CD4-positive, alpha-beta T cell treated with Interferon gamma for 1 hour (primary cell): ENCODE measurements around the gene ETFA.
"Not testable (repeated sequence)": the region's sequence is repeated elsewhere in the genome, so short reads cannot be mapped to it uniquely, and the experiment has no call there.

Experiments
- DNase-seq: peaks from one replicate; pipeline ENCODE4 v3.0.0-alpha.2; 2020

ETFA gene

DNA sequence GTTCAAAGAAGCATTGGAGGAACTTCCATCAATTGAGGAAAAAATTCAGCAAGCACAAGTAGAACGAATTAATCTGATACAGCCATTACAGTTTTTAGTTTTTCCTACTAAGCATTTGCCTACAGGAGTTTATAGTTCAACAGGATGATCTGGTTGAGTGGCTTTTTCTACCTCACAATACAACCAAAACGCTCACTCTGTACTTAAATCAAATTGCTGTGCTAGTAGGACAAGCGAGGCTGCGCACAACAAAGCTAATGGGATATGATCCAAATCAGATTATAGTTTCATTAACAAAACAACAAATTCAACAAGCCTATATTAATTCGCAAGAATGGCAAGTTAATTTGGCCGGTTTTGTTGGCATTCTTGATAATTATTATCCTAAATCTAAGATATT is 44.2 kb downstream of the ETFA start:
- no peak for DNase-seq

GRCh38 chr15:76265769-76266168 is 45.5 kb downstream of the ETFA start:
- not testable (repeated sequence) for DNase-seq

- DNase-seq, result no peak
Measured at GRCh38 chr15:76260246-76260938, 50.9 kb downstream of the ETFA start.

- DNase-seq, result no peak
Measured at GRCh38 chr15:76259392-76259791, 51.9 kb downstream of the ETFA start.

DNA sequence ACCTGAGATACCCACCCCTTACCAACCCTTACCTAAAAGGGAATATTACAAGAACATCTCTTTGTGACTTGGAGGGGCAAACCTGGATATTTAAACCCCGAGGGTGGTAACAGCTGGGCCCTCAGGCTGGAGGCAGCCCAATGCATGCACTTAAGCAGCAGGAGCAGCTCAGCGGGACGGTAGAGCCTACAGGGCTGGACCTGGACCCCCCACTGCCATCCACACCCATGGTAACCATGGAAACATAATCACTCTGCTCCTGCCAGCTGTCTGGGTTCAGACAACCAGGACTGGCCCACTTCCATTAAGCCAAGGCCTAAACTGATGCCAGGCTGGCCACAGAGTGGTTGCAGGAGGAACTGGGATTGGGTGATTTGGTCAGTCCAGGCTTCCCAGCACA is 52.8 kb downstream of the ETFA start:
- no peak for DNase-seq

DNA sequence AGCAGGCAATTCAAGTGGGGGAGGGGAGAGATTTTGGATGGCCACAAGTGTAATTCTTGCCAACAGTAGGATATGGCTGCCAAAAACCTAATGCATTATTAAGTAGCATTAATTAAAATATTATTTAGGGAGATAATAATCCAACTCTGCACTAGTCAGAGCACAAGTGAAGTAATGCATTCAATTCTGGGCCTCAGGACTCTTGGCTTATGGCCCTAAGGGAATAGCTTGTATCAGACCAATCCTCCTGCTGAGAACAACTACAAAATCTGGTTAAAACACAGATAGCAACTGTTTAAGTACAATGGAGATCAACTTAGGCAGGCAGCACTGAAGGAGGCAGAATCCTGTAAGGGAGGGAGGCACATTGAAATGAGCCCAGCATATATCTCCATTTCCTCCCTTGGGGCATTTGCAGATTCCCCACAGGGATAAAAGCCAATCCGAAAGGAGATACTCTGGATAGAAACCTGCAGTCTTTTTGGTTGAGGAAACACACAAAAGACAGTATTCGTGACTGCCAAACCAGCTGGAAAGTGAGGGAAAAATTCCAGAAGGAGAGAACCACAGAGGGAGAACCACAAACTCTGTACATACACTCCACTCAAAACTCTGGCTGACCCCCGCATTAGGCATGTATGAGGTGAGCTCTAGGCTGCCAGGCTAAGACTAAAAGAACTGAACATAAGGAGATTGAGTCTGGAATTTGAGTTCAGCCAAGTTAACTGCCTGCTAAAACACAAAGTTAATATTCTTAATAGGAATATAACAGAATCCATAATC is 57.4 kb downstream of the ETFA start:
- no peak for DNase-seq

- no peak for DNase-seq
Measured at GRCh38 chr15:76252249-76252648, 59.0 kb downstream of the ETFA start.

DNA sequence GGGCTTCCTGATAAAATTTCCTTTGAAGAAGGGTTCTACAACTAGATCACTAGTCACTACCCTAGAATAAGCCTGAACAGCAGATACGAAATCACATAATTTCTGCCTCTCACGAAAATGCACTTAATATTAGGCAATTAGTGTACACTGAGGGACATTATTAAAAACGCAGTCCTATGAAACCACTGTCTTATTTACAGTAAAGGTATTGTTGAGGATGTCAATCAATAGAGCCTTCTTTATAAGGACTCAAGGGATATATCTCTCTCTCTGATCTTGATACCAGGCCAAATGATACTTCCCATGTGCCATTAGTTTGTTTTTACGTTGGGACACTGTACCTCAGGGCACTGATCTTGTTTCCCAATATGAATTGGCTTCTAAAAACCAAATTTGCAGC is 59.6 kb downstream of the ETFA start:
- DNase-seq, result no peak

DNA sequence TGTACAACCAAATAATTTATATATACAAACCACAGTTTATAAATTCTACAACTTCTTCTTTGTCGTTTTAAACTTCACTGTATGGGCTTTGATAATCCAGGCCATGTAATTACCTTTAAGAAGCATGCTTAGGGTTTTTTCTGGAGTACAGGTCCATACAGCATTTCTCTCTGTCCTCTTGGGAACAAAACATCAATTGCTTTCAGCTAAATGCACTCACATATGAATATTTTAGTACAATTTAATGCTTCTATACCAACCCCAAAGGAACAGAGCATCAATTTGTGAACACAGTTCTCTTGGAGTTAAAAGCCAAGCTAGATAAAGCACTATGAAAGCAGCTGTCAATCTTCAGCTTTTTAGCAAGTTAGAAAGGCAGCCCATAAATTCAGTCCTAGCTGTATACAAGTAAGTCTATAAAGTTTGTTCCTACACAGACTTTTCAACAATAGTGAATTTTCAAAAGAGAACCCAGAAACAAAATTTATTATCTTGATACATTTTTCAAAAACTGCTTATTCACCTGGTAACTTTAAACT is 66.1 kb downstream of the ETFA start:
- DNase-seq, result no peak

DNA sequence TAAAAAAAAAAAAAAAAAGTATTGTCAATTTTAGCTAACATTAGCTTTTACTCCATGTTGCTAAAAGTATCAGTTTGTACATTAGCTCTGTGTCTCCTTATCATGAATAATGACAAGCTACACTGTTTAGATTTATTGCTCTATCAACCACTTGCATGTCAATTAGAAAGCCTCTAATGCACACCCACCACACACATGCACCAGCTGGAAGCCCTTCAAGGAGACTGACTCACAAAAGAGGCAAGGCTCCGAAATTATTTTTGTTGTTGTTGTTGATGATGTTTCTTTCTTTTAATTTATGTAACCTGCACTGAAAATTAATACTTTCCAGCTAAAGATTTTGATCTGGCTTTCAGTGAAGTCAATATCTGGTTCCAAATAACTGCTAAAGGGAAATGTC is 71.5 kb downstream of the ETFA start:
- no peak for DNase-seq

DNA sequence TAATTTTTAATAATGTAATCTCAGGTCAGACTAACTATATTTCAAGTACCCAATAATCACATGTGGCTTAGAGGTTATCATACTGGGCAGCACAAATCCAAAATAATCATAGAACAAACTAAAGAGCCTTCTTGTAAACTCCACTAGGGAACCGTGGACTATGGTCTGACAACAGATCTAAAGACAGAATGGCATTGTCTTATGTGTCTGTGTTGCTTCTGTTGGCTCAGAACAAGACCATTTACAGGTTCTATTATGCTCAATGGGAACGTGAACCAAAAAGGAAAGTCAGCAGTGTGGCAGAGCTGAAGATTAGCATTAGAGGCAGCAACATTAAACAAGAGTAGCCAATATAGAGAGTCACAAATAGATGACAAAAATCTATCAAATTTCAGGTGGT is 74.9 kb downstream of the ETFA start:
- DNase-seq, result no peak

- no peak for DNase-seq
Measured at GRCh38 chr15:76235186-76235826, 76.0 kb downstream of the ETFA start.

DNA sequence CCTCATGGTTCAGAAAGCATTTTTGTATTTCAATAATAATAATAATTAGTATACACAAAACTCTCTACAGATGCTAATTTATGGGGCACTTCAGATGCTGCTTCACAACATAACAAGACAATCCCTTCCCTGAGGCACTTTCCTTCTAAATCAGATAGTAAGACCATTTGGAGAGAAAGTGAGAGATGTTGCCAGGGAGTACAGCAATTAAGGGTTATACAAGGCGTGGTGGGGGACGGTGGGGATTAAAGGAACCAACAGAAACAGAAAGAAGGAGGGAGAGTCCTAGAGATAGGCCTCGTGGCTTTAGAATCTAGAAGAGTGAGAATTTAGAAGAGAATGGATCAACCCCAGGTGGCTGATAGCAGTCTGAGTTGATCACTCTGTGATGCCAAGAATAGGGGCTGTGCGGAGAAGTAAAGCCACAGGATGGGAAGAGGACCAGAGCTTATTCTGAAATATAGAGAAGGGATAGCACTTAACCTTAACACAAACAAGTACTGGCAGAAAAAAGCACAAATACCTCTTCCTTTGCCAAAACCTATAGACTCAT is 76.9 kb downstream of the ETFA start:
- no peak for DNase-seq

- no peak for DNase-seq
Measured at GRCh38 chr15:76233921-76234320, 77.3 kb downstream of the ETFA start.

GRCh38 chr15:76229266-76229665 is 82.0 kb downstream of the ETFA start:
- DNase-seq, result no peak

- no peak for DNase-seq
Measured at GRCh38 chr15:76223521-76223920, 87.7 kb downstream of the ETFA start.

DNA sequence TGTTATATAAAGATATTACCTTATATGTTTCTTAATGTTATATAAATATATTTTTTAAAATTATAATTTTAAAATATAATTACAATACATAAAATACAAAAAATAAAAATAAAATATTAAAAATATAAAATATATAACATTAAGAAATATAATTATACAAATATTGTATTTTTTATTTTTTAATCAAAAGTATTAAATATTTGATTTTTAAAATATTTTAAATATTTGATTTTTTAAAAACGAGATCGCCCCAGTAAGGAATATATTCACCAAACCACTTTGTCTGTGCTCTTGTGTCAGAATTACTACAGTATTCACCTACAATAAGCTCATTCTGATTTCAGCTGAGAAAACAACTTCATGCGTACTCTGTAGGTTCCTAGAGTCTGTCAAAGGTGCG is 89.1 kb downstream of the ETFA start:
- no peak for DNase-seq

DNA sequence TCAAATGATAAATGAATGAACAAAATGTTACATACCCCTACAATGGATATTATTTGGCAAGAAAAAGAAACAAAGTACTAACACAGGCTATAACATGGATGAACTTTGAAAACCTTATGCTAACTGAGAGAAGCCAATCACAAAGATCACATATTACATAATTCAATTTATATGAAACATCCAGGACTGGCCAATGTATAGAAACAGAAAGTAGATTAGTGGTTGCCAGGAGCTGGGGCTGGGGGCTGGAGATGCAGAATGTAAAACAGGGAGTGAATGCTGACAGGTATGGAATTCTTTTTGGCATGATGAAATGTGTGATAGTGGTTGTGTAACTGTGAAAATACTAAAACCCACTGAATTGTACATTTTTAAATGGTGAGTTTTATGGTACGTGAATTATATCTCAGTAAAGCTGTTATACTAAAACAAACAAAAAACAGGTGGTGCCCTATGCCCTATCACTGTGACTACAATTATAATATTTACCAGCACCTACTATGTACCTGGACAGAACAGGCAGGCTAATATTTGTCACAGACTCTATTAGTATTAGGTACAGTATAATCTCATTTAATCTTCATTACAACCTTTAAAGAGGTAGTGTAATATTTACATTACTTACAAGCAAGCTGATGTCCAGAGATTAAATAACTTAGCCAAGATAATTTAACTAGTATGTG is 90.0 kb downstream of the ETFA start:
- no peak for DNase-seq

DNA sequence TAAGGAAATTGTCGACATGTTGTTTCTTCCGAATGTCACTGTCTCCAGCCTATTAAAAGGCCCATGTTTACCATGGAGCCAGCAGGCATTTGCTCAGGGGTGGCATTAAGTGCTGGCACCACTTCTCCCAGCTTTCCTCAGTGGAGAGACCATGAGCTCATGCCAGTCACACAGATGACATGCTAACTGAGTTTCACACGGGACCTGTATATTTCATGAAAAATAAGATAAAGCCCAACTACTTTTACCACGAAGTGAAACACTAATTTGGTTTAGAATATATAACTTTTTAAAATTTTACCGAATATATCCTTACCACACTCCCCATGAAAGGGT is 93.4 kb downstream of the ETFA start:
- DNase-seq, result no peak

DNA sequence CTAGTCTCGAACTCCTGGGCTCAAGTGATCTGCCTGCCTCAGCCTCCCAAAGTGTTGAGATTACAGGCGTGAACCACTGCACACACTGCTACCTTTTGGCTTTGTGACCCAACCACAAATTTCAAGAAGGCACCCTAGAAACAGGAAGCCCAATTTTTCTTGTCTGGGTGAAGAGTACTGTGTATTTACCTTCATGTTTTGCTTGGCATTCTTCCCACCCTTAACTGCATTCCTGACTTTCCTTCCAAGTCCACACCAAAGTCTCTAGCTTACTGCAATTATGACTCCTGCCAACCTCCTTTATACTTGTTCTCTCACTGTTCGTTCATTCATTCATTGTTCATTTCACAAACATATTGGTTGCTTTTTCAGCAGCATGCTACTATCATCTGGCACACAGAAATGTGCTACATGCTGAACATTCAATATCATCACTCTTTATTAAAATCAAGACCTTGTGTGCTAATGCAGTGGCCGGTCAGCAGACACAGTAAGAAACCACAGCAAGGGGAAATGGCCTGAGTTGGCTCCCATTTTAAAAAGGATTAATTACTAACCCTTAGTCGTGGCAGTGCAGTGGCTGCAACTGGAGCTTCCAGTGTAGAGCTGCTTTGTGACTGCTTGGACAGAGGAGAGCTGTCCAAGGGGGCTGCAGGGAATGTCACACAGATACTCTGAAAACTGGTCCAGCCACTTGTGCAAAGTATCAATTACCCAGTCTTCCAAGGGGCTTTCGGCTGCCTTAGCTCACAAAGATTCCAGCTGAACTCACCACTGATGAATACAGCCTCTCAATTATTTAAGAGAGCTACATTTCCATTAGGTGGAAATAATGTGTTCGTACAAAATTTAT is 94.0 kb downstream of the ETFA start:
- DNase-seq, result no peak

DNA sequence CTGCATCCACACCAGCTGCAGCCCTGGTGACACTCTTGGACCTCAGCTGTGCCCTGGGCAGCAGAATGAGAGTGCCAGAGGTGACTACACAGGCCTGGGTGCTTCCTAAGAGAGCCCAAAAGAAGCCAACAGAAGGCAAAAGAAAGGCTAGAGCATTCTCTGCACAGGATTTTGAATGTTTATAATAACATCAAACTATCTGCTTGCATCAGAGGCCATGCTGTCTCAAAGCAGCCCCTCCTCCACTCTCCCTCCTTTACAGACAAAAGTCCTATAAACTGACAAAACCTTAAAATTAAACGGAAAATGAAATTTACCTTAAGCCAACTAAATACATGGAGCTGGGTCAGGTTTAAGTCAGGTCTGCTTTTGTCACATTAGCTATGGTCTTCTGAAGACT is 95.6 kb downstream of the ETFA start:
- DNase-seq, result no peak

GRCh38 chr15:76209942-76210341 is 101.3 kb downstream of the ETFA start:
- DNase-seq, result no peak
